AG09309 (cell line): Measurements from ENCODE around the gene RBMS3.
"Not testable (repeated sequence)": the region's sequence is repeated elsewhere in the genome, so short reads cannot be mapped to it uniquely, and the experiment has no call there.

Experiments used
- DNase-seq: peaks from one replicate; pipeline ENCODE4 v3.0.0-alpha.2; 2010; ENCODE audit warnings: low read depth
- H3K4me3 ChIP-seq: 2 replicates; pipeline ENCODE4 v1.5.1; 2011; ENCODE audit warnings: mild to moderate bottlenecking, low read depth, low read length, moderate library complexity; ENCODE audit not compliant: control insufficient read depth
- TF ChIP-seq, protein P1 (sequence below): IDR thresholded peaks from 2 replicates; pipeline ENCODE4 v1.5.1; 2011; ENCODE audit warnings: mild to moderate bottlenecking, low read depth, low read length, inconsistent platforms; ENCODE audit not compliant: insufficient read depth, control insufficient read depth; ENCODE audit errors: missing control alignments

The RBMS3 gene

DNA sequence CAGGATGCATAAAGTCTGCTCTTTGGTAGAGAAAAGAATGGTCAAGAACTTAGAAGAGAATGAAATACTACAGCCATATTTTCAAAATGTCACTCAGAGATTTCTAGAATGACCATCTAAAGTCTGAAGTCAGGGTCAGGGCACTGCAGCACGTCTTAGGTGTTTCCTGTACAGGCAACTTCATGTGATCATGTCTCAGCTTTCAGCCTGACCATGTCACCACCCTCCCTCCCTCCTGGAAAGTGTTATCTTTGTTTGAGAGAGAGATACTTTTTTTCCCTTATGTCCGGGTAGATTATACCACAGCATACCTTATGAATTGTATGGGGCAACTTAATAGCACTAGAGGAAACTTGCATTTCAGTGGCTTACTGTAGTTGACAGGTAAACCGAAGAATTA, 767.6 kb downstream of the RBMS3 start:
- TF ChIP-seq, protein P1, sequence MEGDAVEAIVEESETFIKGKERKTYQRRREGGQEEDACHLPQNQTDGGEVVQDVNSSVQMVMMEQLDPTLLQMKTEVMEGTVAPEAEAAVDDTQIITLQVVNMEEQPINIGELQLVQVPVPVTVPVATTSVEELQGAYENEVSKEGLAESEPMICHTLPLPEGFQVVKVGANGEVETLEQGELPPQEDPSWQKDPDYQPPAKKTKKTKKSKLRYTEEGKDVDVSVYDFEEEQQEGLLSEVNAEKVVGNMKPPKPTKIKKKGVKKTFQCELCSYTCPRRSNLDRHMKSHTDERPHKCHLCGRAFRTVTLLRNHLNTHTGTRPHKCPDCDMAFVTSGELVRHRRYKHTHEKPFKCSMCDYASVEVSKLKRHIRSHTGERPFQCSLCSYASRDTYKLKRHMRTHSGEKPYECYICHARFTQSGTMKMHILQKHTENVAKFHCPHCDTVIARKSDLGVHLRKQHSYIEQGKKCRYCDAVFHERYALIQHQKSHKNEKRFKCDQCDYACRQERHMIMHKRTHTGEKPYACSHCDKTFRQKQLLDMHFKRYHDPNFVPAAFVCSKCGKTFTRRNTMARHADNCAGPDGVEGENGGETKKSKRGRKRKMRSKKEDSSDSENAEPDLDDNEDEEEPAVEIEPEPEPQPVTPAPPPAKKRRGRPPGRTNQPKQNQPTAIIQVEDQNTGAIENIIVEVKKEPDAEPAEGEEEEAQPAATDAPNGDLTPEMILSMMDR, result no peak

GRCh38 chr3:30050116-30050515, 769.2 kb downstream of the RBMS3 start:
- DNase-seq, H3K4me3 ChIP-seq: not testable (repeated sequence)

More for the DNA sequence above, 767.6 kb downstream of the RBMS3 start:
- no peak for DNase-seq
- H3K4me3 ChIP-seq, result no peak overlapping the region

GRCh38 chr3:30059240-30059639, 778.4 kb downstream of the RBMS3 start:
- TF ChIP-seq, protein P1, result no peak
- DNase-seq, result no peak
- H3K4me3 ChIP-seq, result no peak overlapping the region
